ENCODE data around the gene GLB1L2.

Gene GLB1L2

GRCh38 chr11:134359646-134360045 lies 27.9 kb downstream of the GLB1L2 start:
- no peak overlapping the region for H3K4me3 ChIP-seq (ENCODE audit: low read depth, low read length)
- TF ChIP-seq POLR2A (IDR thresholded peaks at IDR 0.05; ENCODE audit: extremely low read depth, insufficient read length) (no peak), MAX (IDR thresholded peaks at IDR 0.05; ENCODE audit: low read depth, low read length) (no peak), MYC (IDR thresholded peaks at IDR 0.05; ENCODE audit: low read depth, low read length) (no peak)
- DNase-seq (ENCODE audit: low read depth), result no peak

GRCh38 chr11:134360050-134360835 lies 28.5 kb downstream of the GLB1L2 start:
- peak; percentile 83 for DNase-seq (ENCODE audit: low read depth)
- TF ChIP-seq POLR2A (IDR thresholded peaks at IDR 0.05; ENCODE audit: extremely low read depth, insufficient read length) (no peak), MAX (IDR thresholded peaks at IDR 0.05; ENCODE audit: low read depth, low read length) (peak; percentile 90), CTCF (IDR thresholded peaks at IDR 0.05; ENCODE audit: low read depth, low read length) (peak; percentile 95), MYC (IDR thresholded peaks at IDR 0.05; ENCODE audit: low read depth, low read length) (peak; percentile 88)
- no peak overlapping the region for H3K4me3 ChIP-seq (ENCODE audit: low read depth, low read length)

- DNase-seq (ENCODE audit: low read depth), result no peak
- no peak overlapping the region for H3K4me3 ChIP-seq (ENCODE audit: low read depth, low read length)
- TF ChIP-seq CTCF (IDR thresholded peaks at IDR 0.05; ENCODE audit: low read depth, low read length), result no peak
- no peak for TF ChIP-seq MAX (IDR thresholded peaks at IDR 0.05; ENCODE audit: low read depth, low read length)
- TF ChIP-seq MYC (IDR thresholded peaks at IDR 0.05; ENCODE audit: low read depth, low read length), result no peak
- TF ChIP-seq POLR2A (IDR thresholded peaks at IDR 0.05; ENCODE audit: extremely low read depth, insufficient read length), result no peak
These were observed 29.9 kb downstream of the GLB1L2 start for GRCh38 chr11:134361661-134362060.

GRCh38 chr11:134362192-134362901 lies 30.6 kb downstream of the GLB1L2 start:
- H3K4me3 ChIP-seq (ENCODE audit: low read depth, low read length), result no peak overlapping the region
- no peak for DNase-seq (ENCODE audit: low read depth)
- no peak for TF ChIP-seq POLR2A (IDR thresholded peaks at IDR 0.05; ENCODE audit: extremely low read depth, insufficient read length)
- TF ChIP-seq CTCF (IDR thresholded peaks at IDR 0.05; ENCODE audit: low read depth, low read length), result no peak
- no peak for TF ChIP-seq MAX (IDR thresholded peaks at IDR 0.05; ENCODE audit: low read depth, low read length)
- no peak for TF ChIP-seq MYC (IDR thresholded peaks at IDR 0.05; ENCODE audit: low read depth, low read length)

GRCh38 chr11:134363161-134363560 lies 31.4 kb downstream of the GLB1L2 start:
- DNase-seq (ENCODE audit: low read depth), result no peak
- TF ChIP-seq MAX (IDR thresholded peaks at IDR 0.05; ENCODE audit: low read depth, low read length) (no peak), POLR2A (IDR thresholded peaks at IDR 0.05; ENCODE audit: extremely low read depth, insufficient read length) (no peak), MYC (IDR thresholded peaks at IDR 0.05; ENCODE audit: low read depth, low read length) (no peak), CTCF (IDR thresholded peaks at IDR 0.05; ENCODE audit: low read depth, low read length) (no peak)
- no peak overlapping the region for H3K4me3 ChIP-seq (ENCODE audit: low read depth, low read length)

- no peak for DNase-seq (ENCODE audit: low read depth)
- TF ChIP-seq MYC (IDR thresholded peaks at IDR 0.05; ENCODE audit: low read depth, low read length) (no peak), MAX (IDR thresholded peaks at IDR 0.05; ENCODE audit: low read depth, low read length) (no peak)
- no peak overlapping the region for H3K4me3 ChIP-seq (ENCODE audit: low read depth, low read length)
These were observed 31.8 kb downstream of the GLB1L2 start for GRCh38 chr11:134363592-134363991.

Data from NB4 (cell line).